ENCODE data around the gene ANKS3. TPM values are rescaled to one million over a fixed set of nuclear protein-coding genes. Genes with fewer than 3 reads are reported as not detected.

ANKS3 gene
- total RNA-seq, 3 donors from 2014 or later, result 18.2 to 32.3 (median 21.3) TPM

DNA sequence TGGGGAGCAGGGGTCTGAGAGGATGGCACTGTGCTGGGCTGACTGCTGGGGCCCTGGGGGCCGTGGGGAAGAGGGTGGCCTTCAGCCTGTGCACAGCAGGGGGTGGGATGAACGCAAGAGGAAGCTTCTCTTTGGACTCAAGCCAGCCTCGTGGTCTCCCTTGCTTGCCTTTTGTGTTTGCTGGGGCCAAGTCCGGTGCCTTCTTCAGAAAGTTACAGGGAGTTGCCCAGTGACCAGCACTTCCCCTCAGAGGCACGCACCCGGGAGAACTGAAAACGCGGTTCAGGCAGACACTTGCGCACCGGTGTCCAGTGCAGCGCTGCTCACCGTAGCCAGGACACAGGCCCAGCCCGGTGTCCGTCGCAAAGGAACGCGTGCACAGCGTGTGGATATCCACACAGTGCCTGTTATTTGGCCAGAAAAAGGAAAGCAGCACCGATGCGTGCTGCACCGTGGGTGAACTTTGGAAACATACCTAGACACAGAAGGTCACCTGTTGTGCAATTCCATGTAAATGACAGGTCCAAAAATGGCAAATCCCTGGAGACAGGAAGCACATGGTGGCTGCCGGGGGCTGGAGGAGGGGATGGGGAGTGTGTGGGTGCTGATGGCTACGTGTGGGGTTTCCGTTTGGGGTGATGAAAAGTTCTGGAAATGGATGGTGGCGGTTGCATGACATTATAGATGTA is 70.2 kb downstream of the ANKS3 start:
- Histone ChIP-seq H3K9me3 (no peaks in the 10 kb centered on the region), H3K4me3 (no peak overlapping the region), H3K36me3 (ENCODE audit: low read depth) (peaks cover 3% of the 10 kb centered on the region), H3K4me1 (ENCODE audit: low read depth) (peaks cover 28% of the 10 kb centered on the region)
- intact Hi-C loops (cut with DNase I, micrococcal nuclease), result no loop called here
- ATAC-seq, result peak; percentile 6
- peak; percentile 52 to 75 (median 61) for DNase-seq
- TF ChIP-seq, protein P1, sequence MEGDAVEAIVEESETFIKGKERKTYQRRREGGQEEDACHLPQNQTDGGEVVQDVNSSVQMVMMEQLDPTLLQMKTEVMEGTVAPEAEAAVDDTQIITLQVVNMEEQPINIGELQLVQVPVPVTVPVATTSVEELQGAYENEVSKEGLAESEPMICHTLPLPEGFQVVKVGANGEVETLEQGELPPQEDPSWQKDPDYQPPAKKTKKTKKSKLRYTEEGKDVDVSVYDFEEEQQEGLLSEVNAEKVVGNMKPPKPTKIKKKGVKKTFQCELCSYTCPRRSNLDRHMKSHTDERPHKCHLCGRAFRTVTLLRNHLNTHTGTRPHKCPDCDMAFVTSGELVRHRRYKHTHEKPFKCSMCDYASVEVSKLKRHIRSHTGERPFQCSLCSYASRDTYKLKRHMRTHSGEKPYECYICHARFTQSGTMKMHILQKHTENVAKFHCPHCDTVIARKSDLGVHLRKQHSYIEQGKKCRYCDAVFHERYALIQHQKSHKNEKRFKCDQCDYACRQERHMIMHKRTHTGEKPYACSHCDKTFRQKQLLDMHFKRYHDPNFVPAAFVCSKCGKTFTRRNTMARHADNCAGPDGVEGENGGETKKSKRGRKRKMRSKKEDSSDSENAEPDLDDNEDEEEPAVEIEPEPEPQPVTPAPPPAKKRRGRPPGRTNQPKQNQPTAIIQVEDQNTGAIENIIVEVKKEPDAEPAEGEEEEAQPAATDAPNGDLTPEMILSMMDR (IDR thresholded peaks at IDR 0.05), result no peak

DNA sequence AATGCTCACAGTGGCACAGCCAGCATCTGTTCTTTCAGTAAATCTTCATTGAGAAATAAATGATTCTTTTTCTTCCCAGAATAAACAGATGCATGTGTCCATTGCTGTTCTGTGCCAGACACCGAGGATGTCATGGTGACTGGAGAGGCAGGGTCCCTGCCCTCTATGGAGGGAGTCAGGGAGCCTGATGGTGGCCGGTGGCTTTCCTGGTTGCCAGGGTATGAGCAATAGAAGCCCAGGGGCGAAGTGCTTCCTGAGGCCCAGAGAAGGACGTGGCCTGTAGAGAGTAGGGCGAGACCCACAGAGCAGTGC is 70.7 kb downstream of the ANKS3 start:
- no peak overlapping the region for H3K4me3 ChIP-seq
- H3K36me3 ChIP-seq (ENCODE audit: low read depth), result peaks cover 3% of the 10 kb centered on the region
- ATAC-seq (no peak), DNase-seq (no peak)
- peaks cover 28% of the 10 kb centered on the region for H3K4me1 ChIP-seq (ENCODE audit: low read depth)
- TF ChIP-seq, protein P1 (IDR thresholded peaks at IDR 0.05), result no peak
- intact Hi-C loops (cut with DNase I, micrococcal nuclease), result no loop called here
- H3K9me3 ChIP-seq, result no peaks in the 10 kb centered on the region

DNA sequence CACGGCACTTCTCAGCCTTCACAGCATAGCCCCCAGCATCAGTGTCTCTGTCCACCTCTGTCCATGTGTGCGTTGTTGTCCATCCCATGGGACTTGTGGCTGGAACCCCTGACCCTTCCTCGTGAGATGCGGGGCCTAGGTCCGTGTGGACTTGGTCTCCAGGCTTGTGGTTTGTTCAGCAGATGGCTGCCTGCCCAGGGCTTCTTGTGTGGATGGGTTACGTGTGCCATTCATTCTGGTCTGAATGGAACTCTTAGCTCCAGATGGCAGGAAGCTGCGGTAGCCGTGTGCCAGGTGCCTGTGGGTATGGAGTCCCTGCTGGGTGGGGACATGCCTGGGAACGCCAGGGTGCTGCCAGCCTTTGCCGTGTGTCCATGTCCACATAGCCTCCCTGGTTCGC is 72.4 kb downstream of the ANKS3 start:
- TF ChIP-seq, protein P1 (IDR thresholded peaks at IDR 0.05), result no peak
- Histone ChIP-seq H3K4me1 (ENCODE audit: low read depth) (peaks cover 28% of the 10 kb centered on the region), H3K9me3 (no peaks in the 10 kb centered on the region), H3K4me3 (no peak overlapping the region), H3K36me3 (ENCODE audit: low read depth) (peaks cover 6% of the 10 kb centered on the region)
- intact Hi-C loops (cut with DNase I, micrococcal nuclease), result no loop called here
- DNase-seq (no peak), ATAC-seq (no peak)

DNA sequence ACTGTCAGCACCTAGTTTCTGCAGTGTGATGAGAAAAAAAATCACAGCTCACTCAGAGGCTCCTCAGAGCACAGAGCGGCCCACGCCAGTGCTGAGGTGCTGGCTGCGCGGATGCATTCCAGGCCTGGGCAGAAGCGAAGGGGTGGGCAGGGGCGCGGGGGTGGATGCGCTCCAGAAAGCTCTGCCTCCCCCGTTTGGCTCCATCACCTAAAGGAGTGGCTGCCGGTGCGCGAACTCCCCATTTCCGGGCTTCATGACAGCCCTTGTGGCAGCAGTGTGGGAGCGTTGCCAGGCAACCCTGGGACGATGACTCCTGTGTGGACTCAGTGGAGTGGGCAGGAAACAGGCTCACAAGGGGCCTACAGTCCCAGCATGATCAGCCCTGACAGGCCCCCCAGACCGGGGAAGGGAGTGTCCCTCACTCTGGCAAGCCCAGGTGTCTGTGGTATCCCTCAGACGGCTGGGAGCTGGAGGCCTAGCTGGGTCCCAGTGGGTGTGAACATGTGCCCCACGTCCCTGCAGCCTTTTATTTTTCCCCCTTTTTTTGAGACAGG is 73.5 kb downstream of the ANKS3 start:
- Histone ChIP-seq H3K4me3 (no peak overlapping the region), H3K9me3 (no peaks in the 10 kb centered on the region), H3K36me3 (ENCODE audit: low read depth) (peaks cover 9% of the 10 kb centered on the region), H3K4me1 (ENCODE audit: low read depth) (peaks cover 25% of the 10 kb centered on the region)
- ATAC-seq (no peak), DNase-seq (peak; percentile 29 to 77 (median 65))
- intact Hi-C loops (cut with DNase I, micrococcal nuclease), result no loop called here
- TF ChIP-seq, protein P1 (IDR thresholded peaks at IDR 0.05), result no peak

DNA sequence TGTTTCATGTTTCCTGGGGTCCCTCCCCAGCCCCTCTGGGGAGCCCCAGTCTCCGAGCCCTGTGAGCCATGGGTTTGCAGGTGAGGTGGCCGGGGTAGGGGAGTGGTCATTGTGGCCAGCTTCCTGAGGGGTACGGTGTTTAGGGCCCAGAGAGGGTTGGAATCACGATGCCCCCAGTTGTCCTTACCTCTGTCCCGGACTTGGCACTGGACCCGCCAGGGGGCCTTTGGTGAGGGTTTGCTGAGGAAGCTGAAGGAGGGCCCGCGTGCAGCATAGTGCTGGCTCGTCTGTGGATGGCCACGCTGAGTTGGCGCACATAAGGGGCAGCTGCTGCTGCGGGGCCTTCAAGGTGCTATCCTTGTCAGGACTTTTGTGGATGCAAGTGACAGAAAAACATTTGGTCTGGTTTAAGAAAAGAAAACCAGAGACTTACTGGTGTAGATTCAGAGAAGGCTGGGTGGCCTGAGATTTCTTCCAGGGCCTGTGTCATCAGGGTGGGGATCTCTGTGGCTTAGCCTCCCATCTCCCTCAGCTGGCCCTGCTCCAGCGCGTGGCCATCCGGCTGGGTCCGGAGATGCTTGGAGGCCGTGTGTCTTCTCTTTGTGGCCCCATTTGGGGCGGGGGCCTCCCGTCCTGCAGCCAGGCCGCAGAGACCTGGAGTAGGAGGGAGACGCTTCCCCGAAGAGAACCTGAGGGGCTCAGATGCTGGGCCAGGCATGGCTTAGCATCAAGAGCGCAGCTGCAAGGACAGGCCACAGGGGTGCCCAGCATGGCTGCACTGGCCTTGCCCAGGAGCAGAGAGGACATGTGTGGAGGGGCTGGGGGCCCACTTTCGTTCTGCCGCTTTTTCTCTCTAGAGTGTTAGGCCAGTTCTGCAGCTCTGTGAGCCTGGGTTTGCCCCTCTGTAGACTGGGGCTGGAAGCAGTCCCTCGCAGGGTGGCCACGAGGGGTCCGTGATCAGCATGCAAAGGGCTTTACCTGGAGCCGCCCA is 74.4 kb downstream of the ANKS3 start:
- H3K4me3 ChIP-seq, result no peak overlapping the region
- H3K9me3 ChIP-seq, result no peaks in the 10 kb centered on the region
- DNase-seq (no peak), ATAC-seq (no peak)
- TF ChIP-seq, protein P1 (IDR thresholded peaks at IDR 0.05), result no peak
- H3K36me3 ChIP-seq (ENCODE audit: low read depth), result peaks cover 9% of the 10 kb centered on the region
- intact Hi-C loops (cut with DNase I, micrococcal nuclease), result no loop called here
- H3K4me1 ChIP-seq (ENCODE audit: low read depth), result peaks cover 19% of the 10 kb centered on the region
